CD4-positive, alpha-beta T cell treated with Interferon gamma for 1 hour (primary cell): ENCODE measurements around the gene TNFRSF14.
A peak's percentile ranks its signal among the peaks of the same experiment; 100 is the strongest.

Experiments used
- DNase-seq: peaks from one replicate; pipeline ENCODE4 v3.0.0-alpha.2; 2020

Gene TNFRSF14

GRCh38 chr1:2556277-2556677 lies at the start of gene TNFRSF14:
Gene TNFRSF14, plus strand, starts transcription at chr1:2556371. Its CDS starts 294 bp downstream, at chr1:2556665.
- DNase-seq, result peak; percentile 74

GRCh38 chr1:2506901-2507565 lies 49.1 kb upstream of the TNFRSF14 start:
- DNase-seq, result no peak

- DNase-seq, result no peak
These were observed 48.4 kb upstream of the TNFRSF14 start for GRCh38 chr1:2507744-2508155.

- DNase-seq, result no peak
These were observed 48.0 kb upstream of the TNFRSF14 start for GRCh38 chr1:2508180-2508579.

- DNase-seq, result no peak
These were observed 47.4 kb upstream of the TNFRSF14 start for GRCh38 chr1:2508751-2509150.

GRCh38 chr1:2509589-2509988 lies 46.6 kb upstream of the TNFRSF14 start:
- DNase-seq, result no peak

GRCh38 chr1:2510366-2511155 lies 45.6 kb upstream of the TNFRSF14 start:
- DNase-seq, result no peak

- no peak for DNase-seq
These were observed 43.2 kb upstream of the TNFRSF14 start for GRCh38 chr1:2512862-2513421.

- DNase-seq, result no peak
These were observed 42.1 kb upstream of the TNFRSF14 start for GRCh38 chr1:2513939-2514652.

- no peak for DNase-seq
These were observed 41.1 kb upstream of the TNFRSF14 start for GRCh38 chr1:2514863-2515762.

- DNase-seq, result no peak
These were observed 40.4 kb upstream of the TNFRSF14 start for GRCh38 chr1:2515763-2516080.

GRCh38 chr1:2516124-2516523 lies 40.0 kb upstream of the TNFRSF14 start:
- no peak for DNase-seq

- DNase-seq, result no peak
These were observed 39.2 kb upstream of the TNFRSF14 start for GRCh38 chr1:2516946-2517345.

- no peak for DNase-seq
These were observed 38.2 kb upstream of the TNFRSF14 start for GRCh38 chr1:2517966-2518365.

GRCh38 chr1:2518528-2518927 lies 37.6 kb upstream of the TNFRSF14 start:
- no peak for DNase-seq

- DNase-seq, result no peak
These were observed 37.0 kb upstream of the TNFRSF14 start for GRCh38 chr1:2519029-2519685.

- DNase-seq, result no peak
These were observed 36.4 kb upstream of the TNFRSF14 start for GRCh38 chr1:2519729-2520128.

- DNase-seq, result no peak
These were observed 36.0 kb upstream of the TNFRSF14 start for GRCh38 chr1:2520206-2520605.

GRCh38 chr1:2520806-2521205 lies 35.4 kb upstream of the TNFRSF14 start:
- DNase-seq, result no peak

- DNase-seq, result no peak
These were observed 33.9 kb upstream of the TNFRSF14 start for GRCh38 chr1:2522230-2522629.

GRCh38 chr1:2523191-2523890 lies 32.8 kb upstream of the TNFRSF14 start:
- no peak for DNase-seq
